Activated T-helper 1 cell treated with anti-CD3 and anti-CD28 coated beads, Interleukin-12 subunit alpha, Interleukin-12 subunit beta, Interleukin-2, Interleukin-4 antibody, amounts not matched to agents 30 ng/mL and 10 ng/mL and 1 ng/mL, durations not matched to agents 14 hours and 24 hours and 36 hours (primary cell): ENCODE results near the gene SCGB1D2. TPM values are rescaled to one million over a fixed set of nuclear protein-coding genes. Genes with fewer than 3 reads are reported as not detected.

Experiments
- DNase-seq: peaks from one replicate; pipeline ENCODE4 v3.0.0; 2021; ENCODE audit warnings: low spot score
- H3K27ac Mint-ChIP-seq: one replicate; pipeline ENCODE4 v1.8.0; 2021; ENCODE audit warnings: mild to moderate bottlenecking, mixed read lengths
- H3K27me3 Mint-ChIP-seq: one replicate; pipeline ENCODE4 v1.8.0; 2022; ENCODE audit warnings: mild to moderate bottlenecking, moderate library complexity, mixed read lengths; ENCODE audit not compliant: insufficient read depth
- H3K36me3 Mint-ChIP-seq: one replicate; pipeline ENCODE4 v1.8.0; 2021; ENCODE audit warnings: low read depth, mixed read lengths
- H3K4me1 Mint-ChIP-seq: one replicate; pipeline ENCODE4 v1.8.0; 2021; ENCODE audit warnings: low read depth, mixed read lengths
- H3K4me3 Mint-ChIP-seq: one replicate; pipeline ENCODE4 v1.8.0; 2021; ENCODE audit warnings: mild to moderate bottlenecking, moderate library complexity, mixed read lengths
- H3K9me3 Mint-ChIP-seq: one replicate; pipeline ENCODE4 v1.8.0; 2021; ENCODE audit warnings: mixed read lengths
- intact Hi-C: fragments of 100-400 bp; cut with micrococcal nuclease; formaldehyde crosslinking; loops from one replicate; pipeline ENCODE4 v1.15.1; 2024
- total RNA-seq: library from RNA; stranded (reverse); gene quantifications from 2 replicates; pipeline ENCODE4 v1.2.3, GENCODE V29; 2022

SCGB1D2 gene
- total RNA-seq, 1 donor from 2014 or later, result not detected

DNA sequence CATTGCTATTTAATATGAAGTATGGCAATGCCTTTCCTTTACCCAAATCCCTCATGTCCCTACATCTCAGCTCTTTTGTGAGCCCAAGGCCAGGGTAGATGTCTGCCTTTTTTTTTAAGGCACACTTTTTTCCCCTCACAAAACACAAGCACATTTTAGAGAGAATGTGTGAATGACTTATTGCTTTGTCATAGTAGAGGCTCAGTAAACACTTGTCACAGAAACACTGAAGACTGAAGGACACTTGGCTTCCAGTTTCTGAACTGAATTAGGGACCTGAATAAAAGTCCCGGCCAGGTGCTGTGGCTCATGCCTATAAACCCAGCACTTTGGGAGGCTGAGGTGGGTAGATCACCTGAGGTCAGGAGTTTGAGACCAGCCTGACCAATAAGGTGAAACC lies 25.0 kb downstream of the SCGB1D2 start:
- Mint-ChIP-seq H3K4me1 (no peaks in the 10 kb centered on the region), H3K27ac (no peak overlapping the region), H3K27me3 (peaks cover 12% of the 10 kb centered on the region), H3K9me3 (peaks cover 3% of the 10 kb centered on the region), H3K4me3 (no peak overlapping the region), H3K36me3 (peaks cover 2% of the 10 kb centered on the region)
- intact Hi-C loops, result no loop called here
- DNase-seq, result no peak

DNA sequence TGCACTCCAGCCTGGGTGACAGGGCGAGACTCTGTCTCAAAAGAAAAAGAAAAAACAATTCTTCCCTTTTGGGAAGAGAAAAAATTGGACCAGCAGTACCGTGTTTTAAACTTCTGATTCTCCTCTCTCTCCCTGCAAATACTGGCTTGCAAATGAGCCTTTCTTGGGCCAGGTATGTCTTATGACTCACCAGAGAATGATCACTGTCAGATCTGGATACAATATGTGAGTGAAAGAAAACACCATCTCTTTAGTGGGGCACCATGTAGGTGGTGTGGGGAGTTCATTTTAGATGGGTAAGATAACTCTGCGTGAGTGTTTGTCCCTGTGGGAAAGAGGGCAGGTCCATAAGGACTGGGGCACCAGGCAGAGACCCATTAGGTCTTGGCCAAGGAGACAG lies 25.5 kb downstream of the SCGB1D2 start:
- intact Hi-C loops, result no loop called here
- no peaks in the 10 kb centered on the region for H3K4me1 Mint-ChIP-seq
- H3K27ac Mint-ChIP-seq, result no peak overlapping the region
- H3K4me3 Mint-ChIP-seq, result no peak overlapping the region
- peaks cover 12% of the 10 kb centered on the region for H3K27me3 Mint-ChIP-seq
- DNase-seq, result no peak
- peaks cover 2% of the 10 kb centered on the region for H3K36me3 Mint-ChIP-seq
- peaks cover 3% of the 10 kb centered on the region for H3K9me3 Mint-ChIP-seq

DNA sequence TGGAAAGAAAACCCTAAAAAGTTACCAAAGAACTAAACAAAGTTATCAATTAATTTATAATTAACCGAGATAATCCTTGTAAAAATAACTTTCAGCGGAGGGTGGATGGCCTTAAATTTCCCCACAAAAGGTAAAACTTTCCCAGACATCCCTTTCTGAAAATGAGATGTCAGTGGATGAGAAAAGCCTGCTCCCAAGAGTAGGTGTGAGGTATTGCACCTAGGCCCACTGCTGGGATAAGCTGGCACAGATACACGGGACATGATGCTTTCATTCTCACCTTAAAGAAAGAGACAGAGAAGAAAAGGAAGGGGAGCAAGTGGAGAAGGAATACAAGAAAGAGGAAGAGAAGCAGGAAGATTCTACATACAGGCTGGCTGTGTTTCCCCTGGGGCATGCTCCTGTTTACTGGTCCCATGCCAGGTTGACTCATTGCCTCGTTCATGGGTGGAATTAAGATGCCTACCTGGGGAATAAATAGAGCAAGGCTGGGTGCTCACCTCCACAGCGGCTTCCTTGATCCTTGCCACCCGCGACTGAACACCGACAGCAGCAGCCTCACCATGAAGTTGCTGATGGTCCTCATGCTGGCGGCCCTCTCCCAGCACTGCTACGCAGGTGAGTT lies 27.7 kb downstream of the SCGB1D2 start, which contains the start of gene SCGB2A2:
SCGB2A2 (plus strand) TSS at position 505 of the 625 bp plus-strand sequence; CDS start at position 564, 59 bp downstream.
- Mint-ChIP-seq H3K4me1 (no peaks in the 10 kb centered on the region), H3K9me3 (no peaks in the 10 kb centered on the region), H3K27me3 (peaks cover 8% of the 10 kb centered on the region), H3K27ac (no peak within 1 kb of the TSS), H3K4me3 (no peak within 1 kb of the TSS), H3K36me3 (no peaks in the 10 kb centered on the region)
- intact Hi-C loops, result no loop called here
- DNase-seq, result no peak

DNA sequence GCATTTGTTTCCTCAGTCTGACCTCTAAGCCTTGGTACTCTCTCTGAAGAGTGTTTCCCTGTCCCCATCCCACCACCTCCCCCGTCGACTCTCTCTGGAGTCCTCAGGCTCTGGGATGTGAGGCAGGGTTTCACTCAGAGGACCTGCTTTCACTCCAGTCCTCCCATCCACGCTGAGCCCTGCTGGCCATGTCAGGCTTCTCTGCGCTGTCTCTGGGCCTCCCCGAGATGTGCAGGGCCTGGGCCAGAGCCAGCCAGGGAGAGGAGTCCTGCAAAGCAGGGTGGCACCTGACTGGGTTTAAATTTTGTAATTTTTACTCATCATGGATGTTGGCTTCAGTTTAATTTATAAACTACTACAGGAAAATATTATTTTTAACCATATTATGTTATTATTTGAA lies 31.2 kb downstream of the SCGB1D2 start:
- H3K27me3 Mint-ChIP-seq, result peaks cover 6% of the 10 kb centered on the region
- H3K4me3 Mint-ChIP-seq, result no peak overlapping the region
- no peaks in the 10 kb centered on the region for H3K9me3 Mint-ChIP-seq
- no peaks in the 10 kb centered on the region for H3K4me1 Mint-ChIP-seq
- no peak overlapping the region for H3K27ac Mint-ChIP-seq
- intact Hi-C loops, result no loop called here
- no peaks in the 10 kb centered on the region for H3K36me3 Mint-ChIP-seq
- DNase-seq, result no peak

DNA sequence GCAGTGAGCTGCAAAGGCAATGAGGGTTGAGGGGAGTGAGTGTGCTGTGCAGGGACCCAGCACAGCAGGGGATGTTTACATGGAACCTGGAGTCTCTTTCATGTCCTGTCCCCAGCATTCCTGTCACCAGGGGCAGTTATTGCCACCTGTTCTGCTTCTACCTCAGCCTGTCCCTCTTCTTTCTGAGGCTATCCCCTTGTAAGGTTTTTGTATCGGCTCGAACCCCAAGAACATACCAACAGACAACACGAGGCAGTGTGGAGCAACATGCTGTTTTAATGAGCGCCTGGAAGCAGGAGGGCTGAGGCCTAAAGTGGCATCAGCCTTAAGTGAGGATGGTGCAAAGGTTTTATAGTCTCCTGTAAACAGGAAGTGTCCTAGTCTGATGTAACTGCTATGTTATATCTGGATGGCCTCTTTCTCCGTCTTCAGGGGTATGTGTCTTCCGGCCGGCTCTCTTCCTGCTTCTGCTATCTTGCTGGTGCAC lies 31.8 kb downstream of the SCGB1D2 start:
- no peaks in the 10 kb centered on the region for H3K9me3 Mint-ChIP-seq

DNA sequence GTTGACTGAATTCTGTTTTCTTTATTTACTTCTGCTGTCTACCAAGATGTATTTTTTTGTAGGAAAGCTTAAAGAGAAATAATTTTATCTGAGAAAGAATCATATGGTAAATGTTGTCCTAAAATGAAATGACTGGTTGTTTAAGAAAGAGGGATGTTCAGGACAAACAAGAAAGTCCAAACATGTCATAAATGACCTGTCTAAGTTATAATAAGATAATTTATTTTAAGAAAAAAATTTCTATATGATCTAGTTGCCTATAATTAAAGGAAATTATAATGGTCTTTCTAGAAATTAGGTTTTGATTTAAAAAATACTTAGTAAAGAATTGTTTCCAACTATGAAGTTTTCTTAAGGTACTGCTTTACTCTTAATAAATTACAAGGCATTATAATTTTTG lies 38.4 kb downstream of the SCGB1D2 start:
- DNase-seq, result no peak
- H3K4me3 Mint-ChIP-seq, result no peak overlapping the region
- H3K9me3 Mint-ChIP-seq, result no peaks in the 10 kb centered on the region
- no peak overlapping the region for H3K27ac Mint-ChIP-seq
- intact Hi-C loops, result no loop called here
- H3K27me3 Mint-ChIP-seq, result peaks cover 9% of the 10 kb centered on the region
- H3K4me1 Mint-ChIP-seq, result no peaks in the 10 kb centered on the region
- H3K36me3 Mint-ChIP-seq, result no peaks in the 10 kb centered on the region

More for the DNA sequence above, 31.8 kb downstream of the SCGB1D2 start:
- Mint-ChIP-seq H3K27me3 (peaks cover 6% of the 10 kb centered on the region), H3K4me3 (no peak overlapping the region), H3K4me1 (no peaks in the 10 kb centered on the region), H3K36me3 (no peaks in the 10 kb centered on the region), H3K27ac (no peak overlapping the region)
- no peak for DNase-seq
- intact Hi-C loops, result no loop called here

Other genes with a start within 250 kb of the SCGB1D2 start
- 94.3 and 98.1 TPM in 2 replicates for gene INCENP, start 118.2 kb upstream of the SCGB1D2 start, total RNA-seq
- not detected in 2 replicates for gene SCGB1D1, start 52.0 kb upstream of the SCGB1D2 start, total RNA-seq
- not detected in 2 replicates for gene SCGB2A1, start 33.6 kb upstream of the SCGB1D2 start, total RNA-seq
- gene SCGB2A2, start 27.9 kb downstream of the SCGB1D2 start, total RNA-seq, result not detected in 2 replicates
- not detected in 2 replicates for gene SCGB1D4, start 56.8 kb downstream of the SCGB1D2 start, total RNA-seq
- gene ASRGL1, start 95.2 kb downstream of the SCGB1D2 start, total RNA-seq, result 4.8 and 5.7 TPM in 2 replicates
- gene SCGB1A1, start 176.8 kb downstream of the SCGB1D2 start, total RNA-seq, result not detected in 2 replicates